K562 (cell line): ENCODE results near the gene TRIM37. TPM values are rescaled to one million over a fixed set of nuclear protein-coding genes. Genes with fewer than 3 reads are reported as not detected.
A peak's percentile ranks its signal among the peaks of the same experiment; 100 is the strongest.

Experiments used
- ATAC-seq: fragments of 200-7000 bp; cut with Tn5 transposase; 3 replicates; pipeline ENCODE4 v1.9.1; 2020; ENCODE audit warnings: moderate library complexity
- BruUV-seq: library from RNA; stranded (reverse); fragments of 400-500 nt; replicated peaks from 2 replicates; lab custom pipeline; 2021; lab: Mats Ljungman, UMichigan
- CTCF ChIA-PET: fragments of 300-600 bp; formaldehyde crosslinking; extraction: SDS; loops from one replicate; lab custom pipeline; 2021; ENCODE audit warnings: low intra/inter-chr PET ratio; lab: Yijun Ruan, JAX
- POLR2A ChIA-PET: fragments of 300-600, 350-650 bp; sonication (Branson Sonifier 250); formaldehyde crosslinking; extraction: SDS; loops from one replicate; lab custom pipeline; 2021; ENCODE audit warnings: antibody characterized with exemption, inconsistent platforms; lab: Yijun Ruan, JAX
- DNase-seq, 4 experiments: peaks; one replicate each; pipeline versions ENCODE4 v3.0.0 to v3.0.0-alpha.2; 2011 to 2018; ENCODE audit warnings: low spot score in 3 of 4, mixed read lengths in 3 of 4; ENCODE audit errors: extremely low read depth in 1 of 4
- FAIRE-seq: peaks from 2 replicates; lab custom pipeline; 2011; peaks lifted over from hg19 to GRCh38; lab: Jason Lieb, UNC
- H2AFZ ChIP-seq: 2 replicates; pipeline ENCODE4 v1.6.0; 2011; ENCODE audit warnings: low read depth, low read length, control low read depth, inconsistent platforms
- H3K27ac ChIP-seq: fragments of 200-600 bp; 3 replicates; pipeline ENCODE4 v1.8.0; 2011; ENCODE audit warnings: low read depth, mild to moderate bottlenecking, control low read depth, inconsistent platforms, low read length, moderate library complexity, mixed read lengths; ENCODE audit errors: extremely low read depth
- H3K27me3 ChIP-seq, 2 experiments: fragments of 300-600 bp in 1 of 2; 2 replicates in 1 of 2; 3 replicates in 1 of 2; pipeline versions ENCODE4 v1.6.0 to v1.8.0; 2011; ENCODE audit warnings: inconsistent platforms in 2 of 2, low read length in 2 of 2, mild to moderate bottlenecking in 1 of 2, mixed read lengths in 1 of 2, moderate library complexity in 1 of 2; ENCODE audit not compliant: control insufficient read depth in 2 of 2, insufficient read depth in 2 of 2
- H3K36me3 ChIP-seq: fragments of 300-600 bp; 3 replicates; pipeline ENCODE4 v1.8.0; 2011; ENCODE audit warnings: mild to moderate bottlenecking, low read length, inconsistent platforms; ENCODE audit not compliant: control insufficient read depth, insufficient read depth
- H3K4me1 ChIP-seq, 2 experiments: fragments of 200-600 bp in 1 of 2; replicated peaks in 1 of 2; 2 replicates in 1 of 2; 3 replicates in 1 of 2; pipeline versions ENCODE4 v1.5.1 to v1.8.0; 2011; ENCODE audit warnings: inconsistent platforms in 2 of 2, low read length in 2 of 2, mild to moderate bottlenecking in 1 of 2, mixed read lengths in 1 of 2, moderate library complexity in 1 of 2; ENCODE audit not compliant: control insufficient read depth in 2 of 2, insufficient read depth in 2 of 2
- H3K4me2 ChIP-seq: 2 replicates; pipeline ENCODE4 v1.6.1; 2011; ENCODE audit warnings: low read length, control low read depth, inconsistent platforms, mixed read lengths; ENCODE audit not compliant: insufficient read depth
- H3K4me3 ChIP-seq: fragments of 200-600 bp; sonication (generic), shearing (Covaris generic); 2 replicates; pipeline ENCODE4 v1.5.1; 2016; ENCODE audit warnings: control low read depth, inconsistent platforms
- H3K79me2 ChIP-seq: fragments of 200-600 bp; 3 replicates; pipeline ENCODE4 v1.8.0; 2011; ENCODE audit warnings: low read length, inconsistent platforms; ENCODE audit not compliant: control insufficient read depth, insufficient read depth
- H3K9ac ChIP-seq, 2 experiments: 2 replicates each; pipeline versions ENCODE4 v1.6.0 to v1.6.1; 2011; ENCODE audit warnings: low read depth in 2 of 2, low read length in 2 of 2, control low read depth in 1 of 2, inconsistent platforms in 1 of 2, mild to moderate bottlenecking in 1 of 2, mixed read lengths in 1 of 2; ENCODE audit not compliant: insufficient read depth in 1 of 2
- H3K9me1 ChIP-seq: one replicate; pipeline ENCODE4 v1.6.0; 2011; ENCODE audit warnings: inconsistent platforms, mild to moderate bottlenecking, low read length, moderate library complexity; ENCODE audit not compliant: control insufficient read depth, insufficient read depth
- H3K9me3 ChIP-seq: replicated peaks from 2 replicates; pipeline ENCODE4 v1.5.1; 2011; ENCODE audit warnings: low read depth, low read length, inconsistent platforms; ENCODE audit not compliant: control insufficient read depth, insufficient read depth
- H4K20me1 ChIP-seq: replicated peaks from 2 replicates; pipeline ENCODE4 v1.6.1; 2011; ENCODE audit warnings: low read length, inconsistent platforms, mixed read lengths; ENCODE audit not compliant: control insufficient read depth, insufficient read depth
- TFAP4 ChIP-seq: sonication (generic); formaldehyde crosslinking; IDR thresholded peaks from 2 replicates; pipeline ENCODE4 v1.8.0; 2022; ENCODE audit warnings: missing genetic modification reagents, mild to moderate bottlenecking, moderate library complexity, borderline replicate concordance
- ZBTB11 ChIP-seq, 3 experiments: fragments of 200-800 bp in 1 of 3; fragments of 250-450 bp in 1 of 3; fragments of 450-650 bp in 1 of 3; sonication (Bioruptor Pico) in 1 of 3; sonication (Bioruptor generic) in 1 of 3; formaldehyde crosslinking in 1 of 3; IDR thresholded peaks; 2 replicates each; pipeline versions ENCODE4 v1.6.1 to v1.8.0; 2016 to 2022; ENCODE audit warnings: mild to moderate bottlenecking in 2 of 3, missing genetic modification characterization in 2 of 3, missing compliant biosample characterization in 1 of 3, moderate library complexity in 1 of 3
- WGBS: fragments of 100-300 bp; shearing (Covaris generic); methylation state at CpG from one replicate; pipeline ENCODE4 v1.1.6; 2016; ENCODE audit warnings: low coverage, mixed read lengths; ENCODE audit not compliant: insufficient coverage; ENCODE audit errors: missing lambda C conversion rate; 5-methylcytosine and 5-hydroxymethylcytosine counted together
- in situ Hi-C: fragments of 300-500 bp; cut with MboI; formaldehyde crosslinking; loops from 4 replicates; pipeline ENCODE4 v1.15.0; 2018; ENCODE audit warnings: inconsistent platforms, mixed read lengths
- intact Hi-C: fragments of 100-400 bp; cut with micrococcal nuclease; formaldehyde crosslinking; loops from 2 replicates; pipeline ENCODE4 v1.14.2; 2022
- polyA plus RNA-seq, 8 experiments: library from polyadenylated mRNA; depleted of rRNA in 4 of 8; stranded (reverse) in 5 of 8; unstranded in 3 of 8; fragments of >200 nt; fragmentation: Nextera tagmentation in 2 of 8; fragmentation: Illumina TruSeq in 1 of 8; extraction: Ambion mirVana in 2 of 8; extraction: Trizol in 1 of 8; gene quantifications; 2 replicates each; pipeline versions ENCODE4 v1.2.1 to v1.2.3, GENCODE V29; 2011 to 2014; ENCODE audit warnings: inconsistent platforms in 1 of 8, missing spikeins in 1 of 8
- total RNA-seq, 7 experiments: library from RNA; depleted of rRNA in 6 of 7; stranded (reverse); fragments of >200 nt in 6 of 7; fragmentation: Illumina TruSeq in 2 of 7; extraction: Trizol in 2 of 7; gene quantifications; 2 replicates each; pipeline versions ENCODE4 v1.2.1 to v1.2.3, GENCODE V29; 2011 to 2021; ENCODE audit warnings: low replicate concordance in 1 of 7

TRIM37 gene
- total and polyA plus RNA-seq, 9 of the 15 experiments (the other 6 are each of a cell fraction or from before 2014, with no cell fraction given), result 4.5 to 31.4 (median 23.8) TPM

GRCh38 chr17:59003860-59004259 lies 102.8 kb downstream of the TRIM37 start:
- H3K79me2 ChIP-seq, result no peaks in the 10 kb centered on the region
- no peaks in the 10 kb centered on the region for H3K27me3 ChIP-seq
- H3K4me3 ChIP-seq, result no peak overlapping the region
- no peak overlapping the region for H3K9ac ChIP-seq
- no peak overlapping the region for H3K27ac ChIP-seq
- no TSS peak for BruUV-seq
- WGBS, result no CpG with 5 or more reads among the region's 1 CpG
- H3K36me3 ChIP-seq, result peaks cover 59% of the 10 kb centered on the region
- CTCF ChIA-PET, result interaction anchor here (1.2 to 3.1 kb wide), 4 partner anchors 292 to 687 kb away, joined by 4 to 43 read pairs (median 24); no protein-coding TSS in a partner anchor
- H3K4me2 ChIP-seq, result no peak overlapping the region
- peaks cover 0 to 2% of the 10 kb centered on the region in 2 experiments; a peak in 1 of 5 replicates for H3K4me1 ChIP-seq
- no peak overlapping the region for H2AFZ ChIP-seq
- TF ChIP-seq ZBTB11 (CRISPR knock-in tag; IDR thresholded peaks at IDR 0.05), result peak in 1 of 3 experiments; percentile 66; a peak in 1 of 6 replicates
- TF ChIP-seq TFAP4, result no peak
- TF ChIP-seq, all 486 proteins: peak for 1
- no peaks in the 10 kb centered on the region for H3K9me3 ChIP-seq
- H4K20me1 ChIP-seq, result no peaks in the 10 kb centered on the region
- FAIRE-seq (no peak), ATAC-seq (no peak), DNase-seq (no peak)
- intact Hi-C loops (no loop called here), in situ Hi-C loops (loop anchor here (10.0 to 25.0 kb wide), 2 partner anchors 419 to 717 kb away; partner anchors contain the start of gene MPO)
- POLR2A ChIA-PET, result interaction anchor here (0.6 kb wide), 1 partner anchor 489 kb away, joined by 4 read pairs; the partner anchor contains the start of gene MTMR4
- no peaks in the 10 kb centered on the region for H3K9me1 ChIP-seq
